ENCODE results near the gene DDA1. TPM values are rescaled to one million over a fixed set of nuclear protein-coding genes. Genes with fewer than 3 reads are reported as not detected.

Gene DDA1
- total and polyA plus RNA-seq, 9 of the 15 experiments (the other 6 are each of a cell fraction or from before 2014, with no cell fraction given) = 1.4 to 83.8 (median 33.8) TPM

- TF ChIP-seq, protein P1, sequence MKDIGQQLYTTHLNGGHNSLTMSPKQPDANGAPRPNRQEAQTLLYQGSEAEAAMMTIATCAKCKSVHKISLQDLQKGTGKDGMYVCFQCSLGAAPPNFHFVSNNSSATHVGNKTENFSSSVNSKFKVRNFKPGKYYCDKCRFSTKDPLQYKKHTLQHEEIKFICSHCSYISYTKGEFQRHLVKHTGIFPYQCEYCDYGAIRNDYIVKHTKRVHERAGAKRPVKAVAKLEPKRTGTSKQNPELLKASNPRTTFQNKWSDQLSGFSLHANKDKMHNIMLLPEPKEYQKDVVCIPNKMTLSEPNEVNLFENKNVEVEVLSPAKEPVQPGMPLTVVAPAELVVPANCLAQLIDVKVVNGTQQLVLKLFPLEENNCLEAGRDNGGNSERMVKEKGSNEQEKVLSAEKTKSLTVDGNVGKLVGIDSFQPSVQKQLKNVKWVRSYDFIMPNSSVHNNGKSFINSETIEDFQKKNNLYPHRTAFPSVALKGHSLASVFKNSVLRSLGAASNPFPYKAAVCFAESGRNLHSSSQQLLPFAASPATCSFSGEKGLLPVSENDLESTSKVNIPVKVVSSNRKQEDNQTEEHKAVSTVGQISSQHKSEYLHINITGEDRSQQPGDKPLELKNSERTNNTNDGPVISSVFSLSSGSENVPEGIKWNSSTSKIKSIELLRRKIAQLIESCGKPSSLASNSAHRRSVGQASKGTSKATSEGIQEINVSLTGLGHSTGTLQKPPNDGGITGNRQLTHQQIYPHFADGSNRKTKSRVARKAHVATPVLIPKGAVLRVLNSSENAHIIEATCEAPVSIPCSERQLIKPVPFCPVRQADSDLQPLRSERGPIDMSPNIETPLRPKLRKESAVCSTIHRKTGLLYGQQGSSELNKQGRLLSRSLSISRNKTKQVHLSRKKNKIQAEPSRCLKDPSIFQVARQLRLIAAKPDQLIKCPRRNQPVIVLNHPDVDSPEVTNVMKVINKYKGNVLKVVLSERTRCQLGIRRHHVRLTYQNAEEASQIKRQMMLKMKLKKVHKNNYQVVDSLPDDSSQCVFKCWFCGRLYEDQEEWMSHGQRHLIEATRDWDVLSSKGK (CRISPR knock-in tag; IDR thresholded peaks at IDR 0.05) = no peak
- TF ChIP-seq PBX2 (CRISPR knock-in tag; IDR thresholded peaks at IDR 0.05; ENCODE audit: low read depth) (no peak), PBX2 (tag; conservative IDR thresholded peaks at IDR 0.05; ENCODE audit: low read depth) (no peak), NBN (IDR thresholded peaks at IDR 0.05; ENCODE audit: low read depth) (no peak), TRIM24 (IDR thresholded peaks at IDR 0.05) (no peak), CHD2 (IDR thresholded peaks at IDR 0.05; ENCODE audit: low read depth, low read length) (no peak), ZNF668 (CRISPR knock-in tag; IDR thresholded peaks at IDR 0.05) (no peak), GTF2B (IDR thresholded peaks at IDR 0.05; ENCODE audit: extremely low read depth, insufficient read length) (no peak), SMARCA5 (IDR thresholded peaks at IDR 0.05) (0 out of 2 replicates have a peak, but pooled peaks have one; percentile 14), SMAD3 (CRISPR knock-in tag; conservative IDR thresholded peaks at IDR 0.05) (no peak), KDM1A (IDR thresholded peaks at IDR 0.05) (peak; percentile 63 to 70; a peak in 2 of 4 replicates), BCOR (IDR thresholded peaks at IDR 0.05) (peak; percentile 91), PHTF2 (CRISPR knock-in tag; IDR thresholded peaks at IDR 0.05) (no peak), BRD4 (IDR thresholded peaks at IDR 0.05) (no peak), PPARD (CRISPR knock-in tag; IDR thresholded peaks at IDR 0.05) (no peak), HDAC2 (IDR thresholded peaks at IDR 0.05) (peak; percentile 42; the same call in 1 of the 2 replicates), RCOR1 (IDR thresholded peaks at IDR 0.05; ENCODE audit: borderline replicate concordance in 1 of 2, low read depth in 2 of 2, low read length in 2 of 2) (peak in 1 of 2 experiments; percentile 70; a peak in 1 of 4 replicates), ZNF695 (CRISPR knock-in tag; IDR thresholded peaks at IDR 0.05) (no peak), YBX1 (IDR thresholded peaks at IDR 0.05) (no peak), ZNF41 (CRISPR knock-in tag; conservative IDR thresholded peaks at IDR 0.05) (no peak)
- TF ChIP-seq, protein P2, sequence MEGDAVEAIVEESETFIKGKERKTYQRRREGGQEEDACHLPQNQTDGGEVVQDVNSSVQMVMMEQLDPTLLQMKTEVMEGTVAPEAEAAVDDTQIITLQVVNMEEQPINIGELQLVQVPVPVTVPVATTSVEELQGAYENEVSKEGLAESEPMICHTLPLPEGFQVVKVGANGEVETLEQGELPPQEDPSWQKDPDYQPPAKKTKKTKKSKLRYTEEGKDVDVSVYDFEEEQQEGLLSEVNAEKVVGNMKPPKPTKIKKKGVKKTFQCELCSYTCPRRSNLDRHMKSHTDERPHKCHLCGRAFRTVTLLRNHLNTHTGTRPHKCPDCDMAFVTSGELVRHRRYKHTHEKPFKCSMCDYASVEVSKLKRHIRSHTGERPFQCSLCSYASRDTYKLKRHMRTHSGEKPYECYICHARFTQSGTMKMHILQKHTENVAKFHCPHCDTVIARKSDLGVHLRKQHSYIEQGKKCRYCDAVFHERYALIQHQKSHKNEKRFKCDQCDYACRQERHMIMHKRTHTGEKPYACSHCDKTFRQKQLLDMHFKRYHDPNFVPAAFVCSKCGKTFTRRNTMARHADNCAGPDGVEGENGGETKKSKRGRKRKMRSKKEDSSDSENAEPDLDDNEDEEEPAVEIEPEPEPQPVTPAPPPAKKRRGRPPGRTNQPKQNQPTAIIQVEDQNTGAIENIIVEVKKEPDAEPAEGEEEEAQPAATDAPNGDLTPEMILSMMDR (IDR thresholded peaks at IDR 0.05 in 2 of 3, conservative IDR thresholded peaks at IDR 0.05 in 1 of 3; ENCODE audit: insufficient read depth in 2 of 3, low read depth in 1 of 3, low read length in 3 of 3) = no peak
Measured at GRCh38 chr19:17285415-17286135, 23.8 kb upstream of the DDA1 start (continued).

All from K562 (cell line).